Neutrophil (primary cell): Measurements from ENCODE around the gene DOK7.

Experiments
- H3K27ac ChIP-seq: fragments of 200-600 bp; sonication (generic); 2 replicates; pipeline ENCODE4 v1.5.1; 2016; ENCODE audit warnings: mild to moderate bottlenecking, moderate library complexity
- H3K27me3 ChIP-seq: fragments of 200-600 bp; sonication (generic); 2 replicates; pipeline ENCODE4 v1.6.0; 2016; ENCODE audit warnings: mild to moderate bottlenecking
- H3K36me3 ChIP-seq: fragments of 200-600 bp; sonication (generic); 2 replicates; pipeline ENCODE4 v1.5.1; 2017
- H3K4me1 ChIP-seq, 2 experiments: fragments of 200-600 bp in 1 of 2; sonication (generic) in 1 of 2; 1 replicate in 1 of 2; 2 replicates in 1 of 2; pipeline versions ENCODE4 v1.5.1 to v1.6.1; 2013 to 2016; ENCODE audit warnings: low read depth in 1 of 2, low read length in 1 of 2, mild to moderate bottlenecking in 1 of 2, moderate library complexity in 1 of 2; ENCODE audit not compliant: control insufficient read depth in 1 of 2, insufficient read depth in 1 of 2
- H3K4me3 ChIP-seq, 2 experiments: fragments of 200-600 bp in 1 of 2; sonication (generic) in 1 of 2; 1 replicate in 1 of 2; 2 replicates in 1 of 2; pipeline ENCODE4 v1.5.1; 2013 to 2016; ENCODE audit warnings: low read depth in 1 of 2, low read length in 1 of 2, mild to moderate bottlenecking in 1 of 2, moderate library complexity in 1 of 2
- H3K9me3 ChIP-seq: fragments of 200-600 bp; sonication (generic); 2 replicates; pipeline ENCODE4 v1.5.1; 2016
- TF ChIP-seq, protein P1 (sequence below): fragments of 200-600 bp; sonication (generic); IDR thresholded peaks from 2 replicates; pipeline ENCODE4 v1.5.1; 2016; ENCODE audit warnings: antibody characterized with exemption

The DOK7 gene

DNA sequence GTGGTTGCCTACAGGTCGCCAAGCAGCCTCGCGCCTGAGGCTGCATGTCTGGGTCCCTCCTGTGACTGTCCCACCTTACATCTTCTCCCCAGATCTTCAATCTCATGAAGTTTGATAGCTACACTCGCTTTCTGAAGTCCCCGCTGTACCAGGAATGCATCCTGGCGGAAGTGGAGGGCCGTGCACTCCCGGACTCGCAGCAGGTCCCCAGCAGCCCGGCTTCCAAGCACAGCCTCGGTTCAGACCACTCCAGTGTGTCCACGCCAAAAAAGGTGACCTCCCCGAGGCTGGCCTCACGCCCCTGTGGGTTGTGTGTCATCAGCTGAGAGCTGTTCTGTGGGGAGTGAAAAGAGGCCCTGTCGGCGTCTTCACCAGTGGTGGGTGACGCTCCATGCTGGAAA lies 46.3 kb upstream of the DOK7 start:
- Histone ChIP-seq H3K27me3 (no peaks in the 10 kb centered on the region), H3K9me3 (no peaks in the 10 kb centered on the region), H3K36me3 (no peaks in the 10 kb centered on the region), H3K4me1 (no peaks in the 10 kb centered on the region), H3K27ac (no peak overlapping the region), H3K4me3 (no peak overlapping the region)
- TF ChIP-seq, protein P1, sequence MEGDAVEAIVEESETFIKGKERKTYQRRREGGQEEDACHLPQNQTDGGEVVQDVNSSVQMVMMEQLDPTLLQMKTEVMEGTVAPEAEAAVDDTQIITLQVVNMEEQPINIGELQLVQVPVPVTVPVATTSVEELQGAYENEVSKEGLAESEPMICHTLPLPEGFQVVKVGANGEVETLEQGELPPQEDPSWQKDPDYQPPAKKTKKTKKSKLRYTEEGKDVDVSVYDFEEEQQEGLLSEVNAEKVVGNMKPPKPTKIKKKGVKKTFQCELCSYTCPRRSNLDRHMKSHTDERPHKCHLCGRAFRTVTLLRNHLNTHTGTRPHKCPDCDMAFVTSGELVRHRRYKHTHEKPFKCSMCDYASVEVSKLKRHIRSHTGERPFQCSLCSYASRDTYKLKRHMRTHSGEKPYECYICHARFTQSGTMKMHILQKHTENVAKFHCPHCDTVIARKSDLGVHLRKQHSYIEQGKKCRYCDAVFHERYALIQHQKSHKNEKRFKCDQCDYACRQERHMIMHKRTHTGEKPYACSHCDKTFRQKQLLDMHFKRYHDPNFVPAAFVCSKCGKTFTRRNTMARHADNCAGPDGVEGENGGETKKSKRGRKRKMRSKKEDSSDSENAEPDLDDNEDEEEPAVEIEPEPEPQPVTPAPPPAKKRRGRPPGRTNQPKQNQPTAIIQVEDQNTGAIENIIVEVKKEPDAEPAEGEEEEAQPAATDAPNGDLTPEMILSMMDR, result no peak

DNA sequence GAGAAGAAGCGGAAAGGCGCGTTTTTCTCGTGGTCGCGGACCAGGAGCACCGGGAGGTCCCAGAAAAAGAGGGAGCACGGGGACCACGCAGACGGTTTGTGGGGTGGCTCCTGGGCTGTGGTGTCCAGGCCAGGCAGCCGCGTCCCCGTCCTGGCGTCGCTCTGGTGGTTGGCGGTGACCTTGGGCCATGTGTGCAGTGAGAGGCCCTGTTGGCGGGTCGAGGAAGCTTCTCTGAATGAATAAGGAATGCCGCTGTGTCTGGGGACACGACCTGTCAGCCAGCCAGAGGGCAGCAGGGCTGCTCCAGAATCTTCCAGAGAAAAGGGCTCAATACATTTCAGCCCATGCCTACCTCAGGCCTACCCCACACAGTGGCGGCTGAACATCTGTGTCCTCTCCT lies 45.7 kb upstream of the DOK7 start:
- Histone ChIP-seq H3K27me3 (no peaks in the 10 kb centered on the region), H3K27ac (no peak overlapping the region), H3K4me3 (no peak overlapping the region), H3K4me1 (no peaks in the 10 kb centered on the region), H3K9me3 (no peaks in the 10 kb centered on the region), H3K36me3 (no peaks in the 10 kb centered on the region)
- TF ChIP-seq, protein P1, result no peak

DNA sequence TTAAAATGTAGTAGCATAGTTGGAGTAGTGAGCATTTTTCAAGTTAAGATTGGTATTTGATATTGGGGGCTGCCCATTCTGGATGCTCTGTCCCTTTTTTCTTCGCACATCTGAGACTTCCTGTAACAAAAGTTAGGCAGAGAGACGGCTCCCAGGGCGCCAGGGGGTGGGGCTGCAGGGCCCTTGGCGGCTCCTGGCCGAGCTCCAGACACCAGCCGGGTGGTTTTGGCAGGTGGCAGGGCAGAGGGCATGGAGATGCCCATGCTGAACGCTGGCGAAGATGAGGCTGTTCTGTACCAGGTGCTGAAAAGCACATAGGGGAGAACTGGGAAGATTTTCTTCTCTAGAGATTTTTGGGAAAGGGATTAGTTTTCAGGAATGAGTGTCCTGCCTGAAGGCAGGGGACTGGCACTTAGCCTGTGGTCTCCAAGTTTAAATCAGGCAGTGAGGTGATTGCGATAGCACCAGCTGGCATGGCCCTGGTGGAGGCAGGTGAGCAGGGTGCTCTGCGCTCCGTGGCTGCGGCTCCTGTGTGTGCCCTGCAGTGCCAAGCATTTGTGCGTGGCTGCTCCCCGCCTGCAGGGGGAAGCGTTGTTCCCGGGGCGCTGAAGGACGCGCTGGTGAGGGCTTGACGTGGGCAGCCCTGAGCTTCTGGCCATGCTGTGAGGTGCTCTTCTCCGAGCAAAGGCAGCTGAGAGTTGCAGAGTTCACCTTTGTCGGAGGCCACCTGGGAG lies 44.9 kb upstream of the DOK7 start:
- no peaks in the 10 kb centered on the region for H3K36me3 ChIP-seq
- H3K4me3 ChIP-seq, result no peak overlapping the region
- TF ChIP-seq, protein P1, result no peak
- no peak overlapping the region for H3K27ac ChIP-seq
- no peaks in the 10 kb centered on the region for H3K9me3 ChIP-seq
- no peaks in the 10 kb centered on the region for H3K27me3 ChIP-seq
- H3K4me1 ChIP-seq, result no peaks in the 10 kb centered on the region

DNA sequence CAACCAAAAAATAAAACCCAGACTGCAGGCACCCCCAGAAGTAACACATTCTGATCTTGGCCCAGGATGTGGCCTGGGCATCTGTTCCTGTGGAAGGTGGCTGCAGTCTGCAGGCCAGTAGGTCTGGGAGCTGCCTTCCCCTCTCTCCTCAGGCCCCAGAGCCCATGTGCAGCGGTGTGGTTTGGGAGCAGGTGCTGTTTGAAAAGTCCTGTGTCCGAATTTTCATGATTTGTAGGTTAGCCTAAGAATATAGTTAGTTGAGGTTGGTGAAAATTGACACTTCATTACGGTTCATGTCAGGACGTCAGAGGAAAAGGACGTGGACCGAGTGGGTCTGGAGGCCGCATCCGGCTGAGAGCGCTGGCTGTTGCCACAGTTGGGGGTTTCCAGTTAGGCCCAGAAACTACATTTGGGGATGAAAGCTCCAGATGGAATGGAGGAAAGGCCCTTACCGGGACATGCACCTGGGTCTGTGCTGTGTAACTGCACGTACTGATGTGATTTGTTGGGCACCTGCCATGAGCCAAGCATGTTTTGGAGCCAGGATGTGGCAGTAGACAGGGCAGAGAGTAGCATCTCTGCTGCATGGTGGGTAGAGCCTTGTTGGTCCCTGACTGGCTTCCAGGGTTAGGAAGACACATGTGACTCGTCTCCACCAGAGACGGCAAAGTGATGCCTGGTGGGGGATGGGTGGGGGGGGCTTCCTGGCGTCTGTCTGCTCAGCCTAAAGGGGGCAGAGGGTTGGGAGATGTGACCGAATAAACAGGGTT lies 43.1 kb upstream of the DOK7 start:
- Histone ChIP-seq H3K27ac (no peak overlapping the region), H3K4me1 (no peaks in the 10 kb centered on the region), H3K27me3 (no peaks in the 10 kb centered on the region), H3K4me3 (no peak overlapping the region), H3K9me3 (no peaks in the 10 kb centered on the region), H3K36me3 (no peaks in the 10 kb centered on the region)
- TF ChIP-seq, protein P1, result no peak

DNA sequence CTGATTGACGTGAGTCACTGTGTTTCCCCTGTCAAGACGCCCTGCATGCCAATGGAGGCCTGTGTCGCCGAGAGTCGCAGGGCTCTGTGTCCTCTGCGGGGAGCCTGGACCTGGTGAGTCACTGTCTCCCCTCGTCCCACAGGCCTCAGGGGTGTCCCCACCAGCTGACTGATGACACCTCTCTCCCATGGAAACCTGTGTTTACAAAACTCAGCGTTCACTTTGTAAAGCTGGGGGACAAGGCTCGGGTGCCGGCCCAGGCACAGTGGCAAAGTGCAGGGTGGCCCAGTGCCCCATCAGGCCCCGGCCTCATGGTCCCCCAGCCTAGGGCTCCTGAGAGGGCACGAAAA lies 42.5 kb upstream of the DOK7 start:
- Histone ChIP-seq H3K9me3 (no peaks in the 10 kb centered on the region), H3K36me3 (no peaks in the 10 kb centered on the region), H3K27me3 (no peaks in the 10 kb centered on the region), H3K27ac (no peak overlapping the region), H3K4me3 (no peak overlapping the region), H3K4me1 (no peaks in the 10 kb centered on the region)
- TF ChIP-seq, protein P1, result no peak
